Vagina (tissue), 2 donors: Measurements from ENCODE around the gene DNAH6. TPM values are rescaled to one million over a fixed set of nuclear protein-coding genes. Genes with fewer than 3 reads are reported as not detected.
A peak's percentile ranks its signal among the peaks of the same experiment; 100 is the strongest.

ENCODE experiments used
- DNase-seq, 2 donors: peaks; one replicate each; pipeline ENCODE4 v3.0.0-alpha.2; 2017; ENCODE audit errors: extremely low spot score in 2 of 2
- H3K27ac ChIP-seq: fragments of 200-600 bp; sonication (generic); one replicate; pipeline ENCODE4 v1.5.1; 2019
- H3K27me3 ChIP-seq: fragments of 200-600 bp; sonication (generic); one replicate; pipeline ENCODE4 v1.5.1; 2019
- H3K36me3 ChIP-seq, 2 donors: fragments of 200-600 bp; sonication (generic); one replicate each; pipeline ENCODE4 v1.5.1; 2017 to 2019
- H3K4me1 ChIP-seq: fragments of 200-600 bp; sonication (generic); one replicate; pipeline ENCODE4 v1.5.1; 2019
- H3K4me3 ChIP-seq, 2 donors: fragments of 200-600 bp; sonication (generic); 1 replicate in 1 of 2; 2 replicates in 1 of 2; pipeline ENCODE4 v1.5.1; 2016 to 2019
- H3K9me3 ChIP-seq: fragments of 200-600 bp; sonication (generic); one replicate; pipeline ENCODE4 v1.5.1; 2019
- POLR2A ChIP-seq, 2 donors: fragments of 450-650 bp; IDR thresholded peaks; one replicate each; pipeline ENCODE4 v1.6.1; 2017; ENCODE audit warnings: antibody characterized with exemption in 2 of 2, mild to moderate bottlenecking in 2 of 2, moderate library complexity in 2 of 2
- POLR2AphosphoS5 ChIP-seq, 2 donors: sonication (generic); formaldehyde crosslinking; IDR thresholded peaks; one replicate each; pipeline ENCODE4 v1.9.0; 2017; ENCODE audit warnings: antibody characterized with exemption in 2 of 2, mild to moderate bottlenecking in 2 of 2, low read depth in 1 of 2; ENCODE audit not compliant: insufficient read depth in 1 of 2
- intact Hi-C: fragments of 100-400 bp; cut with DNase I; formaldehyde crosslinking; loops from one replicate; pipeline ENCODE4 v1.15.1; 2023
- total RNA-seq: library from RNA; depleted of rRNA; stranded (reverse); fragments of >200 nt; gene quantifications from one replicate; pipeline ENCODE4 v1.2.3, GENCODE V29; 2016
- TF ChIP-seq, protein P1 (sequence below), 3 experiments: fragments of 450-650 bp in 2 of 3; fragments of 200-600 bp in 1 of 3; sonication (generic) in 1 of 3; IDR thresholded peaks; one replicate each; pipeline ENCODE4 v1.5.1; 2017 to 2019; ENCODE audit warnings: antibody characterized with exemption in 3 of 3, mild to moderate bottlenecking in 2 of 3, moderate library complexity in 2 of 3

DNAH6 gene
- total RNA-seq, 1 donor from 2014 or later: 0.49 TPM

DNA sequence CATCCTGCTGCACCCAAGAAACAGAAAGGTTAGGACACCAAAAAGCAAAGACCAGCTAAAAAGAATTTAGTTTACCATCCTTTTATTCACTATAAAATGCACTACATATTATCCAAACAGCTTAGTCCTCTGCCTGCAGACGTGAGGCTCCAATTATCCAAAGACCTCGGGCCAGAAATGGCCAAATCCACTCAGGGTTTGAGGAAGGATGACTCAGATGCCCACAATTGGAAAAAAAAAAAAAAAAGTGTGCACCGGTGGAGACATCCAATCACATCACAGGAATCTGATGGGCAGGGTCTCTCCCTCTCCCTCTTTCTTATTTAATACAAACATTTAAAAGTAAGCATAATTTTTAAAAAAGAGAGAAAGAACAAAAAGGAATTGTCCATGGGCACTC lies 298.8 kb downstream of the DNAH6 start:
- Histone ChIP-seq H3K27me3 (no peaks in the 10 kb centered on the region), H3K4me1 (no peaks in the 10 kb centered on the region), H3K36me3 (no peaks in the 10 kb centered on the region), H3K9me3 (no peaks in the 10 kb centered on the region), H3K27ac (no peak overlapping the region), H3K4me3 (no peak overlapping the region)
- TF ChIP-seq POLR2AphosphoS5 (IDR thresholded peaks at IDR 0.05; ENCODE audit: insufficient read depth in 1 of 2, low read depth in 1 of 2) (no peak), POLR2A (IDR thresholded peaks at IDR 0.05) (no peak)
- TF ChIP-seq, protein P1, sequence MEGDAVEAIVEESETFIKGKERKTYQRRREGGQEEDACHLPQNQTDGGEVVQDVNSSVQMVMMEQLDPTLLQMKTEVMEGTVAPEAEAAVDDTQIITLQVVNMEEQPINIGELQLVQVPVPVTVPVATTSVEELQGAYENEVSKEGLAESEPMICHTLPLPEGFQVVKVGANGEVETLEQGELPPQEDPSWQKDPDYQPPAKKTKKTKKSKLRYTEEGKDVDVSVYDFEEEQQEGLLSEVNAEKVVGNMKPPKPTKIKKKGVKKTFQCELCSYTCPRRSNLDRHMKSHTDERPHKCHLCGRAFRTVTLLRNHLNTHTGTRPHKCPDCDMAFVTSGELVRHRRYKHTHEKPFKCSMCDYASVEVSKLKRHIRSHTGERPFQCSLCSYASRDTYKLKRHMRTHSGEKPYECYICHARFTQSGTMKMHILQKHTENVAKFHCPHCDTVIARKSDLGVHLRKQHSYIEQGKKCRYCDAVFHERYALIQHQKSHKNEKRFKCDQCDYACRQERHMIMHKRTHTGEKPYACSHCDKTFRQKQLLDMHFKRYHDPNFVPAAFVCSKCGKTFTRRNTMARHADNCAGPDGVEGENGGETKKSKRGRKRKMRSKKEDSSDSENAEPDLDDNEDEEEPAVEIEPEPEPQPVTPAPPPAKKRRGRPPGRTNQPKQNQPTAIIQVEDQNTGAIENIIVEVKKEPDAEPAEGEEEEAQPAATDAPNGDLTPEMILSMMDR (IDR thresholded peaks at IDR 0.05): no peak
- no peak for DNase-seq
- intact Hi-C loops: no loop called here

DNA sequence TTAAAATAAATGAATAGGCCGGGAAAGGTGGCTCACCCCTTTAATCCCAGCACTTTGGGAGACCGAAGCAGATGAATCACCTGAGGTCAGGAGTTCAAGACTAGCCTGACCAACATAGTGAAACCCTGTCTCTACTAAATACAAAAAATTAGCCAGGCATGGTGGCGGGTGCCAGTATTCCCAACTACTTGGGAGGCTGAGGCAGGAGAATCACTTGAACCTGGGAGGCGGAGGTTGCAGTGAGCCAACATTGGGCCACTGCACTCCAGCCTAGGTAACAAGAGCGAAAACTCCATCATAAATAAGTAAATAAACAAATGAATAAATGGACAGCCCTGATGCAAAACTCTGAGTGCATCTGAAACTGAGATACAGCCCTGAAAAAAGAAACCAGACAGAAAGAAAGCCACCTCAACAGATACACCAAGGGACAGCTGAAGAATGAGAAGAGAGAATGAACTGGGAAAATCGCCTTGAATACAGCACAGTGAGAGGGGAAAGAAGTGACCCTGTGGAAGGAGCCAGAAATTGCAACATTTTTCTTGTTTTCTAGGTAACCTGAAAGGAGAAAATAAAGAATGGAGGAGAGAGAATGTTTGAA lies 300.2 kb downstream of the DNAH6 start:
- TF ChIP-seq POLR2A (IDR thresholded peaks at IDR 0.05) (no peak), POLR2AphosphoS5 (IDR thresholded peaks at IDR 0.05; ENCODE audit: insufficient read depth in 1 of 2, low read depth in 1 of 2) (no peak)
- TF ChIP-seq, protein P1 (IDR thresholded peaks at IDR 0.05): no peak
- no peaks in the 10 kb centered on the region for H3K36me3 ChIP-seq
- H3K9me3 ChIP-seq: no peaks in the 10 kb centered on the region
- intact Hi-C loops: no loop called here
- no peaks in the 10 kb centered on the region for H3K4me1 ChIP-seq
- no peak overlapping the region for H3K4me3 ChIP-seq
- H3K27ac ChIP-seq: no peak overlapping the region
- no peak for DNase-seq
- no peaks in the 10 kb centered on the region for H3K27me3 ChIP-seq

DNA sequence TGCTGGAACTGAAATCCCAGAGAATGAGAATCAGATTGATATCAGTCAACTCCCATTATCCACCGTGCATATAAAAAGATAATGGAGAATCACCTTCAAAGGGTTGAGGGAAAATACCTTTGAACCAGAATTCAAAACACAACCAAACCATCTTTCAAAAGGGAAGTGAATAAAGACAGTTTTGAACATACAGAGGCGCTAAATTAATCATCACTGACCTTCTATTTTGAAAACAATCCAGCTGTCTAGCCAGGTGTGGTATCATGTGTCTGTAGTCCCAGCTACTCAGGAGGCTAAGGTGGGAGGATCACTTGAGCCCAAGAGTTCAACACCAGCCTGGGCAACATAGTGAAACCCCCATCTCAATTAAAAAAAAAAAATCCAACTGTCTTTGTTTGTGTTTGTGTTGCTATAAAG lies 300.9 kb downstream of the DNAH6 start:
- TF ChIP-seq POLR2A (IDR thresholded peaks at IDR 0.05): no peak
- TF ChIP-seq POLR2AphosphoS5 (IDR thresholded peaks at IDR 0.05; ENCODE audit: insufficient read depth in 1 of 2, low read depth in 1 of 2): no peak
- TF ChIP-seq, protein P1 (IDR thresholded peaks at IDR 0.05): no peak
- H3K4me3 ChIP-seq: no peak overlapping the region
- no peaks in the 10 kb centered on the region for H3K9me3 ChIP-seq
- no peaks in the 10 kb centered on the region for H3K27me3 ChIP-seq
- no peak overlapping the region for H3K27ac ChIP-seq
- H3K36me3 ChIP-seq: no peaks in the 10 kb centered on the region
- DNase-seq: no peak
- no peaks in the 10 kb centered on the region for H3K4me1 ChIP-seq
- intact Hi-C loops: no loop called here

GRCh38 chr2:84821806-84822205 lies 305.5 kb downstream of the DNAH6 start:
- TF ChIP-seq POLR2A (IDR thresholded peaks at IDR 0.05): no peak
- no peak for TF ChIP-seq POLR2AphosphoS5 (IDR thresholded peaks at IDR 0.05; ENCODE audit: insufficient read depth in 1 of 2, low read depth in 1 of 2)
- TF ChIP-seq, protein P1 (IDR thresholded peaks at IDR 0.05): no peak
- Histone ChIP-seq H3K36me3 (no peaks in the 10 kb centered on the region), H3K4me1 (no peaks in the 10 kb centered on the region), H3K27me3 (no peaks in the 10 kb centered on the region), H3K27ac (no peak overlapping the region), H3K9me3 (no peaks in the 10 kb centered on the region), H3K4me3 (no peak overlapping the region)
- intact Hi-C loops: no loop called here
- peak in 1 of 2 donors; percentile 76 for DNase-seq

GRCh38 chr2:84823229-84823628 lies 306.9 kb downstream of the DNAH6 start:
- H3K4me1 ChIP-seq: no peaks in the 10 kb centered on the region
- DNase-seq: peak in 1 of 2 donors; percentile 54
- intact Hi-C loops: no loop called here

More at GRCh38 chr2:84823229-84823628, 306.9 kb downstream of the DNAH6 start:
- no peaks in the 10 kb centered on the region for H3K9me3 ChIP-seq
- no peaks in the 10 kb centered on the region for H3K36me3 ChIP-seq
- TF ChIP-seq POLR2A (IDR thresholded peaks at IDR 0.05) (no peak), POLR2AphosphoS5 (IDR thresholded peaks at IDR 0.05; ENCODE audit: insufficient read depth in 1 of 2, low read depth in 1 of 2) (no peak)
- TF ChIP-seq, protein P1 (IDR thresholded peaks at IDR 0.05): no peak
- no peak overlapping the region for H3K4me3 ChIP-seq
- no peaks in the 10 kb centered on the region for H3K27me3 ChIP-seq
- H3K27ac ChIP-seq: no peak overlapping the region
